D721Med (cell line): Measurements from ENCODE around the gene SLC4A9.

ENCODE experiments used
- DNase-seq: peaks from one replicate; pipeline ENCODE4 v3.0.0; 2011; ENCODE audit warnings: low spot score; ENCODE audit not compliant: insufficient read length
- FAIRE-seq: peaks from 2 replicates; lab custom pipeline; 2011; peaks lifted over from hg19 to GRCh38; lab: Jason Lieb, UNC
- CTCF ChIP-seq: IDR thresholded peaks from 2 replicates; pipeline ENCODE4 v1.5.1; 2012; ENCODE audit warnings: mild to moderate bottlenecking, control low read depth; ENCODE audit not compliant: insufficient read depth; ENCODE audit errors: missing control alignments

SLC4A9 gene

DNA sequence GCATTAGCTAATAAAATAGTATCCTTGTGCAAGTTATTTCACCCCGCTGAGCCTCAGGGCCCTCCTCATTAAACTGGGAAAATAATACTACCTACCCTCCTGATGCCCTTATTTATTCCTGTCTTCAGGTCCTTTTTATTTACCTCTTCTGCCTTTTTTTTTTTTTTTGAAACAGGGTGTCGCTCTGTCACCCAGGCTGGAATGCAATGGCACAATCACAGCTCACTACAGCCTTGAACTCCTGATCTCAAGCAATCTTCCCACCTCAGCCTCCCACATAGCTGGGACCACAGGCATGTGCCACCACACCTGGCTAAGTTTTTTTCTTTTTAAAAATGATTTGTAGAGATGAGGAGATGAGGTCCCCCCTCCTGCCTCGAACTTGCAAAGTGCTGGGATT lies 34.5 kb upstream of the SLC4A9 start:
- DNase-seq (no peak), FAIRE-seq (no peak)
- no peak for TF ChIP-seq CTCF

DNA sequence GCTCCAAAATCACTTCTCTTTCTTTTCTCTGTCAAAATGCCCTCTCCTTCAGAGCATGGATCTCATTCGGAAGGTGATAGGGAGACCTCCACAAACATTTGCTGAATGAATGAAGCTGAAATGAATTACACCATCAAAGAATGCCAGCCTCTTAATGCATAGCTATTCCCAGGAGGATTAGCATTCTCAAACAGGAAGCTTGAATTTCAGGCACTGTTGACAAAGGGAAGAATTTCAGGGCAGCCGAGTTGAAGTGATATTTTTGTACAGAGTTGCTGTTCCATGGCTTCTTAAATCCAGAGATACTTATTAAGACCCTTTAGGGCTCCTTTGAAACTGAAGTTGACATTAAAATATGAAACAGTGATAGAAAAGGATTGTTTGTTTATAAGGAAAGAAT lies 32.4 kb upstream of the SLC4A9 start:
- no peak for TF ChIP-seq CTCF
- DNase-seq (no peak), FAIRE-seq (no peak)

GRCh38 chr5:140328036-140328764 lies 31.8 kb upstream of the SLC4A9 start:
- DNase-seq (no peak), FAIRE-seq (no peak)
- TF ChIP-seq CTCF = no peak

DNA sequence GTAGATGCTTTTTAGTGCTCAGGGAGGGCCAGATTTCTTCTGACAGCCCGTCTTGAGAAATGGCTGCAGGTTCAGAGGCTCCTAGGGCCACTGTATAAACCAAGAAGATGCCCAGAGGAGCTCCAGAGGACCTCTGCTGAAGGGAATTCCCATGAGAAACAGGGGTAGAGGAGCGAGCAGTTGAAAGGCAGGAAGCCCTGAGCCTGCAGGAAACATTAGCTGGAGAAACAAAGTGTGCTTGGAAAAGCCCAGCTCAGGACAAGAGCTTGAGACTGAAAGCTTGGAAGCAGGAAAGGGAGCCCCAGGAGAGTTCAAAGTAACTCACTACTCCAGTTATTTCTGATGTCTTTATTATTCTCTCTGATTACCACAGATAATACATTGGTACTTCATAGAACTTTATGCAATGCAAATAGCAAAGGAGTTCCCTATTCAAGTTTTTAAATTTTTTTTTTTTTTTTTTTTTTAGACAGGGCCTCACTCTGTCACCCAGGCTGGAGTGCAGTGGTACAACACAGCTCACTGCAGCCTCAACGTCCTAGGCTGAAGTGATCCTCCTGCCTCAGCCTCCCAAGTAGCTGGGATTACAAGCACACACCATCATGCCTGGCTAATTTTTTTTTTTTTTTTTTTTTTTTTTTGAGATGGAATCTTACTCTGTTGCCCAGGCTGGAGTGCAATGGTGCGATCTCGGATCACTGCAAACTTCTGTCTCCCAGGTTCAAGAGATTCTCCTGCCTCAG lies 30.1 kb upstream of the SLC4A9 start:
- DNase-seq (no peak), FAIRE-seq (no peak)
- TF ChIP-seq CTCF = no peak

GRCh38 chr5:140331638-140332037 lies 28.4 kb upstream of the SLC4A9 start:
- FAIRE-seq = no peak
- TF ChIP-seq CTCF = no peak
- DNase-seq = no peak

DNA sequence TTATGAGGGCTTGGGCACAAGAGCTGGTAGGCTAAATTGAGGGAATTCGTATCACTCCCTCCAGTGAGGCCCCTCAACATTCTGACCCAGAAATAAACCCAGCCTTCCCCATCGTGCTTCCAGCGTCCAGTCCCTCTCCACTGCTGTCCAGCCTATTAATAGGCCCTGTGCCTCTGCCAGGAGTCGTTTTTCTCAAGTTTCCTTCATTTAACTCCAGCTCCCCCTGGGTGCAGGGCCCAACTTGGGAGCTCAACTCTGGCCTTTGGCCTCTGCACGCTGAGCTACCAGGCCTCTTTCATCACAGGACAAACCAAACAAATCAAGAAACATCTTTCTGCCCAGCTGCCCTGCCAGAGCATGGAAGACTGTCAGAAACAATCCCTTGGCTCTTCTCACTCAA lies 23.6 kb upstream of the SLC4A9 start:
- no peak for FAIRE-seq
- no peak for TF ChIP-seq CTCF
- no peak for DNase-seq

DNA sequence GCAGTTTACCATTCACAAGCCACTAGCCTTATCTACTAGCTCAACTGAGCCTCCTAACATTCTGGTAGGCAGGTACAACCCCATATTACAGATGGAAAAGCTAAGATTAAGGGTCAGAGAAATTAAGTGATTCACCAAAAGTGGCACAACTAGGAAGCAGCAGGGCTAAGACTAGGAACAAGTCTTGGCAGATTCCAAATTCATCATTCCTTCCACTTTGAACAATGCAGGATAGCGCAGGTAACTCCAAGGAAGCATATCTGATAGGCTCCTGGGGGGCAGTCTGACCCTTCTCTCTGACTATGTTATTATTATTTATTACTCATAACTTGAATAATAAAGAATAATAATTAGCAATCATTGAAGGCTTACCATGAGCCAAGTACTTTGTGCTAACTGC lies 22.1 kb upstream of the SLC4A9 start:
- FAIRE-seq (no peak), DNase-seq (no peak)
- TF ChIP-seq CTCF = no peak
